A549 (cell line): ENCODE data around the gene FNIP1. TPM values are rescaled to one million over a fixed set of nuclear protein-coding genes. Genes with fewer than 3 reads are reported as not detected.
A peak's percentile ranks its signal among the peaks of the same experiment; 100 is the strongest.

Experiments
- ATAC-seq, 2 experiments: fragments of 200-7000 bp in 1 of 2; fragments of >200 bp in 1 of 2; cut with Nextera tagmentation in 1 of 2; cut with Tn5 transposase in 1 of 2; 3 replicates each; pipeline versions ENCODE4 v1.8.0 to v1.9.1; 2018 to 2020; ENCODE audit warnings: mild to moderate bottlenecking in 1 of 2, moderate library complexity in 1 of 2
- CTCF ChIA-PET: fragments of 300-600 bp; sonication (Branson Sonifier 250); formaldehyde crosslinking; extraction: SDS; loops from one replicate; lab custom pipeline; 2021; ENCODE audit warnings: antibody characterized with exemption, inconsistent platforms; lab: Yijun Ruan, JAX
- POLR2A ChIA-PET: fragments of 350-600 bp; formaldehyde crosslinking; extraction: SDS; loops from one replicate; lab custom pipeline; 2021; ENCODE audit warnings: antibody characterized with exemption, inconsistent platforms; lab: Yijun Ruan, JAX
- DNase-seq, 2 experiments: peaks; one replicate each; pipeline versions ENCODE4 v3.0.0 to v3.0.0-alpha.2; 2011 to 2016; ENCODE audit warnings: low read depth in 1 of 2, low spot score in 1 of 2
- FAIRE-seq: peaks from 2 replicates; lab custom pipeline; 2011; peaks lifted over from hg19 to GRCh38; lab: Jason Lieb, UNC
- H3K27ac ChIP-seq, 2 experiments: fragments of >200 bp; sonication (Bioruptor Twin); formaldehyde crosslinking; 3 replicates each; pipeline ENCODE4 v1.5.1; 2016 to 2017
- H3K4me1 ChIP-seq: fragments of >200 bp; sonication (Bioruptor Twin); formaldehyde crosslinking; 3 replicates; pipeline ENCODE4 v1.6.1; 2016
- H3K4me2 ChIP-seq: fragments of >200 bp; sonication (Bioruptor Twin); formaldehyde crosslinking; 3 replicates; pipeline ENCODE4 v1.6.1; 2016
- H3K4me3 ChIP-seq: fragments of >200 bp; sonication (Bioruptor Twin); formaldehyde crosslinking; 3 replicates; pipeline ENCODE4 v1.5.1; 2016
- H3K9me3 ChIP-seq: fragments of >200 bp; sonication (Bioruptor Twin); formaldehyde crosslinking; 3 replicates; pipeline ENCODE4 v1.6.1; 2016
- CEBPB ChIP-seq, 2 experiments: fragments of >200 bp in 1 of 2; sonication (Bioruptor Twin) in 1 of 2; formaldehyde crosslinking in 1 of 2; IDR thresholded peaks; 2 replicates each; pipeline ENCODE4 v1.6.1; 2012 to 2016
- CHD2 ChIP-seq: fragments of 150-350 bp; IDR thresholded peaks from 2 replicates; pipeline ENCODE4 v1.6.1; 2014; ENCODE audit warnings: low read length; ENCODE audit not compliant: partially characterized antibody
- FOSB ChIP-seq: fragments of 250-450 bp; sonication (Bioruptor Pico); IDR thresholded peaks from 2 replicates; pipeline ENCODE4 v1.5.0; 2020; ENCODE audit warnings: mild to moderate bottlenecking, moderate library complexity
- HDAC2 ChIP-seq: fragments of 200-600 bp; sonication (generic); IDR thresholded peaks from 2 replicates; pipeline ENCODE4 v1.6.1; 2016
- JUNB ChIP-seq: fragments of >200 bp; sonication (Bioruptor Twin); formaldehyde crosslinking; IDR thresholded peaks from 2 replicates; pipeline ENCODE4 v1.6.1; 2016
- KDM1A ChIP-seq: fragments of 200-600 bp; sonication (generic); IDR thresholded peaks from 2 replicates; pipeline ENCODE4 v1.6.1; 2016; ENCODE audit warnings: low read depth, mild to moderate bottlenecking
- KDM5A ChIP-seq: fragments of 200-600 bp; sonication (generic); IDR thresholded peaks from 2 replicates; pipeline ENCODE4 v1.6.1; 2016; ENCODE audit warnings: antibody characterized with exemption, mild to moderate bottlenecking
- MAFK ChIP-seq: fragments of 450-650 bp; IDR thresholded peaks from 2 replicates; pipeline ENCODE4 v1.6.1; 2014; ENCODE audit not compliant: partially characterized antibody
- NPAS2 ChIP-seq: fragments of 250-450 bp; sonication (Bioruptor Pico); IDR thresholded peaks from 2 replicates; pipeline ENCODE4 v1.8.0; 2022; ENCODE audit warnings: mild to moderate bottlenecking, moderate library complexity, borderline replicate concordance
- NR3C1 ChIP-seq: fragments of >200 bp; sonication (Bioruptor Twin); formaldehyde crosslinking; IDR thresholded peaks from 3 replicates; pipeline ENCODE4 v1.6.1; 2017
- PHF8 ChIP-seq: fragments of 200-600 bp; sonication (generic); IDR thresholded peaks from 2 replicates; pipeline ENCODE4 v1.6.1; 2016; ENCODE audit warnings: low read depth, mild to moderate bottlenecking, antibody characterized with exemption, moderate library complexity, borderline replicate concordance
- POLR2A ChIP-seq: IDR thresholded peaks from 2 replicates; pipeline ENCODE4 v1.6.1; 2012; ENCODE audit warnings: mild to moderate bottlenecking, low read length
- RFX5 ChIP-seq: fragments of 450-650 bp; IDR thresholded peaks from 2 replicates; pipeline ENCODE4 v1.7.1; 2014; ENCODE audit warnings: antibody characterized with exemption, mild to moderate bottlenecking, moderate library complexity
- RNF2 ChIP-seq: fragments of 200-600 bp; sonication (generic); IDR thresholded peaks from 2 replicates; pipeline ENCODE4 v1.6.1; 2016; ENCODE audit warnings: low read depth, mild to moderate bottlenecking, antibody characterized with exemption, moderate library complexity, borderline replicate concordance
- SREBF2 ChIP-seq: fragments of 450-650 bp; IDR thresholded peaks from 2 replicates; pipeline ENCODE4 v1.6.1; 2014; ENCODE audit warnings: mild to moderate bottlenecking, moderate library complexity
- WGBS: methylation state at CpG from one replicate; pipeline ENCODE4 v1.1.6; 2017; ENCODE audit errors: missing lambda C conversion rate; 5-methylcytosine and 5-hydroxymethylcytosine counted together
- polyA plus RNA-seq, 4 experiments: library from polyadenylated mRNA; depleted of rRNA in 3 of 4; stranded (reverse); fragments of >200 nt; fragmentation: RNase III in 1 of 4; extraction: RNeasy Plus Mini Kit Qiagen cat#74134 plus additional on column Dnase treatment in 1 of 4; gene quantifications; 2 replicates in 3 of 4; 3 replicates in 1 of 4; pipeline ENCODE4 v1.2.3, GENCODE V29; 2011 to 2017
- TF ChIP-seq, protein P1 (sequence below): fragments of 450-650 bp; IDR thresholded peaks from 2 replicates; pipeline ENCODE4 v1.6.1; 2014; ENCODE audit warnings: antibody characterized with exemption
- TF ChIP-seq, protein P2 (sequence below): fragments of 250-450 bp; sonication (Bioruptor Pico); IDR thresholded peaks from 2 replicates; pipeline ENCODE4 v1.5.0; 2021; ENCODE audit warnings: mild to moderate bottlenecking, moderate library complexity, borderline replicate concordance
- TF ChIP-seq, protein P3 (sequence below): fragments of >200 bp; sonication (Bioruptor Twin); formaldehyde crosslinking; IDR thresholded peaks from 3 replicates; pipeline ENCODE4 v1.6.1; 2016
- TF ChIP-seq, protein P4 (sequence below): fragments of 150-350 bp; IDR thresholded peaks from 2 replicates; pipeline ENCODE4 v1.6.1; 2014; ENCODE audit warnings: low read depth, mild to moderate bottlenecking, low read length

Gene FNIP1
- polyA plus RNA-seq, 2 of the 4 experiments (the other 2 are of a cell fraction): 7.5 to 9.6 TPM

DNA sequence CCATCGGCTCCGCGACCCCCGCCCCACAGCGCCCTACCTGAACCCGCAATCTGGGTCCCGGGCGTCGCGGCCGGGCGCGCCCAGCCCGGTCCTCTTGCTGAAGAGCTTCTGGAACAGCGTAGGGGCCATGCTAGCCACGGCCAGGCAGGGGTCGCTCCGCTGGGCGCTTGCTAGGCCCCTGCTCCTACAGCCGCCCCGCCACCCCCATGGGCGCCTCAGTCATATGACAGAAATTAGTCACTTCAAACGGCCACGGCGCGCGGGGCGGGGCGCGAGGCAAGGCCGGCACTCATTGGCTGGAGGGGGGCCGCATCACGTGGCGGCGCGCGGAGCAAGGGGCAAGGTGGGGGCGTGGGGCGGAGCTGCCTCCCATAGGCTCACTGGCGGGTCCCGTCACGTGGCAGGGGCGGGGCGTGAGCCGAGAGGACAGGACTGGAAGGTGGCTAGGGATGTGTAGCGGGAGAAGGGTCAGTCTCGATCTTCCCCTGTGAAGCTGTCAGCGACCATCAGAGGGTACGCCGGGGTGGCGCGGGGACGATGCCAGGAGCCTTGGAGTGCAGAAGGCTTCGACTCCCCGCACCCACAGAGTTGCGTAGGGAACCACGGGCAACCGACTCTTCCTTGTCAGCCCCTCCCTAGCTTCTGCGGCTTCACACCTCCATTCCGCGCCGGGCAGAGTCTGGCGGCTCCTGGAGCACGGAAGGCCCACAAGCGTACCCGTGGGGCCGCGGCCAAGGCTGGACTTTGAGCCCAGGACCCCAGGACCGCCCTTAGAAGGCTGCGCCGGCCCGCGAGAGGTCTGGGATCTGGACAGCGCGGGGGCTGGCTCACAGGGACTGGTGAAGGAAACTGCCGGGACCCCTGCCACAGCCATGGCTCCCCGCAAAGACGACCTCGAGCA is at the start of gene FNIP1 (continued):
- TF ChIP-seq NPAS2 (CRISPR knock-in tag) (no peak), RNF2 (peak; percentile 56; the same call in 1 of the 2 replicates), MAFK (no peak), SREBF2 (no peak), RFX5 (no peak), CEBPB (IDR thresholded peaks at IDR 0.05) (no peak), NR3C1 (no peak), FOSB (CRISPR knock-in tag) (no peak), JUNB (no peak), PHF8 (peak; percentile 39; the same call in 1 of the 2 replicates), CHD2 (no peak)
- TF ChIP-seq, protein P1, sequence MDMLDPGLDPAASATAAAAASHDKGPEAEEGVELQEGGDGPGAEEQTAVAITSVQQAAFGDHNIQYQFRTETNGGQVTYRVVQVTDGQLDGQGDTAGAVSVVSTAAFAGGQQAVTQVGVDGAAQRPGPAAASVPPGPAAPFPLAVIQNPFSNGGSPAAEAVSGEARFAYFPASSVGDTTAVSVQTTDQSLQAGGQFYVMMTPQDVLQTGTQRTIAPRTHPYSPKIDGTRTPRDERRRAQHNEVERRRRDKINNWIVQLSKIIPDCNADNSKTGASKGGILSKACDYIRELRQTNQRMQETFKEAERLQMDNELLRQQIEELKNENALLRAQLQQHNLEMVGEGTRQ: peak; percentile 99
- TF ChIP-seq, protein P2, sequence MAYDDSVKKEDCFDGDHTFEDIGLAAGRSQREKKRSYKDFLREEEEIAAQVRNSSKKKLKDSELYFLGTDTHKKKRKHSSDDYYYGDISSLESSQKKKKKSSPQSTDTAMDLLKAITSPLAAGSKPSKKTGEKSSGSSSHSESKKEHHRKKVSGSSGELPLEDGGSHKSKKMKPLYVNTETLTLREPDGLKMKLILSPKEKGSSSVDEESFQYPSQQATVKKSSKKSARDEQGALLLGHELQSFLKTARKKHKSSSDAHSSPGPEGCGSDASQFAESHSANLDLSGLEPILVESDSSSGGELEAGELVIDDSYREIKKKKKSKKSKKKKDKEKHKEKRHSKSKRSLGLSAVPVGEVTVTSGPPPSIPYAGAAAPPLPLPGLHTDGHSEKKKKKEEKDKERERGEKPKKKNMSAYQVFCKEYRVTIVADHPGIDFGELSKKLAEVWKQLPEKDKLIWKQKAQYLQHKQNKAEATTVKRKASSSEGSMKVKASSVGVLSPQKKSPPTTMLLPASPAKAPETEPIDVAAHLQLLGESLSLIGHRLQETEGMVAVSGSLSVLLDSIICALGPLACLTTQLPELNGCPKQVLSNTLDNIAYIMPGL (CRISPR knock-in tag): peak; percentile 37; the same call in 1 of the 2 replicates
- TF ChIP-seq, protein P3, sequence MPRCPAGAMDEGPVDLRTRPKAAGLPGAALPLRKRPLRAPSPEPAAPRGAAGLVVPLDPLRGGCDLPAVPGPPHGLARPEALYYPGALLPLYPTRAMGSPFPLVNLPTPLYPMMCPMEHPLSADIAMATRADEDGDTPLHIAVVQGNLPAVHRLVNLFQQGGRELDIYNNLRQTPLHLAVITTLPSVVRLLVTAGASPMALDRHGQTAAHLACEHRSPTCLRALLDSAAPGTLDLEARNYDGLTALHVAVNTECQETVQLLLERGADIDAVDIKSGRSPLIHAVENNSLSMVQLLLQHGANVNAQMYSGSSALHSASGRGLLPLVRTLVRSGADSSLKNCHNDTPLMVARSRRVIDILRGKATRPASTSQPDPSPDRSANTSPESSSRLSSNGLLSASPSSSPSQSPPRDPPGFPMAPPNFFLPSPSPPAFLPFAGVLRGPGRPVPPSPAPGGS: peak; percentile 71; the same call in 1 of the 3 replicates

DNA sequence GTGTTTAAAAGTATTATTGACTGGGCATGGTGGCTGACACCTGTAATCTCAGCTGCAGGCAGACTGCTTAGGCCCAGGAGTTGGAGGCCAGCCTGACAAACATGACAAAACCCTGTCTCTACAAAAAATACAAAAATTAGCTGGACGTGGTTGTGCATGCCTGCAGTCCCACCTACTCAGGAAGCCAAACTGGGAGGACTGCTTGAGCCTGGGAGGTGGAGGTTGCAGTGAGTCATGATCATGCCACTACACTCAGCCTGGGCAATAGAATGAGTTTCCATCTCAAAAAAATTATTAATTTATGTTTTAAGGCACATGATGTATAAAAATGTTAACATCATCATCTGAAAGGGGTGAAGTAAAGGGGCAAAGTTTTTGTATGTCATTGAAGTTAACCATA is 49.7 kb upstream of the FNIP1 start:
- ATAC-seq (no peak), DNase-seq (no peak), FAIRE-seq (no peak)
- TF ChIP-seq POLR2A (no peak), KDM1A (no peak), KDM5A (no peak), HDAC2 (no peak)
- TF ChIP-seq, protein P2 (CRISPR knock-in tag): no peak
- TF ChIP-seq, protein P4, sequence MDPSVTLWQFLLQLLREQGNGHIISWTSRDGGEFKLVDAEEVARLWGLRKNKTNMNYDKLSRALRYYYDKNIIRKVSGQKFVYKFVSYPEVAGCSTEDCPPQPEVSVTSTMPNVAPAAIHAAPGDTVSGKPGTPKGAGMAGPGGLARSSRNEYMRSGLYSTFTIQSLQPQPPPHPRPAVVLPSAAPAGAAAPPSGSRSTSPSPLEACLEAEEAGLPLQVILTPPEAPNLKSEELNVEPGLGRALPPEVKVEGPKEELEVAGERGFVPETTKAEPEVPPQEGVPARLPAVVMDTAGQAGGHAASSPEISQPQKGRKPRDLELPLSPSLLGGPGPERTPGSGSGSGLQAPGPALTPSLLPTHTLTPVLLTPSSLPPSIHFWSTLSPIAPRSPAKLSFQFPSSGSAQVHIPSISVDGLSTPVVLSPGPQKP: no peak
- H3K4me1 ChIP-seq: no peaks in the 10 kb centered on the region
- 0% methylated on average over 1 of the region's 1 CpG for WGBS
- H3K4me3 ChIP-seq: no peak overlapping the region
- H3K27ac ChIP-seq: no peak overlapping the region
- ChIA-PET POLR2A (no interaction called here), CTCF (no interaction called here)
- no peak overlapping the region for H3K4me2 ChIP-seq
- H3K9me3 ChIP-seq: peaks cover 29% of the 10 kb centered on the region; the same call in 2 of the 3 replicates
